ENCODE measurements around the gene BICD1. TPM values are rescaled to one million over a fixed set of nuclear protein-coding genes. Genes with fewer than 3 reads are reported as not detected.

The BICD1 gene
- total and polyA plus RNA-seq, 4 donors: 0.46 to 3.4 (median 1.1) TPM

- TF ChIP-seq GABPA (IDR thresholded peaks at IDR 0.05 in 1 of 2, conservative IDR thresholded peaks at IDR 0.05 in 1 of 2): no peak
- TF ChIP-seq, protein P1, sequence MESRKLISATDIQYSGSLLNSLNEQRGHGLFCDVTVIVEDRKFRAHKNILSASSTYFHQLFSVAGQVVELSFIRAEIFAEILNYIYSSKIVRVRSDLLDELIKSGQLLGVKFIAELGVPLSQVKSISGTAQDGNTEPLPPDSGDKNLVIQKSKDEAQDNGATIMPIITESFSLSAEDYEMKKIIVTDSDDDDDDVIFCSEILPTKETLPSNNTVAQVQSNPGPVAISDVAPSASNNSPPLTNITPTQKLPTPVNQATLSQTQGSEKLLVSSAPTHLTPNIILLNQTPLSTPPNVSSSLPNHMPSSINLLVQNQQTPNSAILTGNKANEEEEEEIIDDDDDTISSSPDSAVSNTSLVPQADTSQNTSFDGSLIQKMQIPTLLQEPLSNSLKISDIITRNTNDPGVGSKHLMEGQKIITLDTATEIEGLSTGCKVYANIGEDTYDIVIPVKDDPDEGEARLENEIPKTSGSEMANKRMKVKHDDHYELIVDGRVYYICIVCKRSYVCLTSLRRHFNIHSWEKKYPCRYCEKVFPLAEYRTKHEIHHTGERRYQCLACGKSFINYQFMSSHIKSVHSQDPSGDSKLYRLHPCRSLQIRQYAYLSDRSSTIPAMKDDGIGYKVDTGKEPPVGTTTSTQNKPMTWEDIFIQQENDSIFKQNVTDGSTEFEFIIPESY (IDR thresholded peaks at IDR 0.05): no peak
- no peak for TF ChIP-seq SP1 (IDR thresholded peaks at IDR 0.05)
- TF ChIP-seq, protein P2, sequence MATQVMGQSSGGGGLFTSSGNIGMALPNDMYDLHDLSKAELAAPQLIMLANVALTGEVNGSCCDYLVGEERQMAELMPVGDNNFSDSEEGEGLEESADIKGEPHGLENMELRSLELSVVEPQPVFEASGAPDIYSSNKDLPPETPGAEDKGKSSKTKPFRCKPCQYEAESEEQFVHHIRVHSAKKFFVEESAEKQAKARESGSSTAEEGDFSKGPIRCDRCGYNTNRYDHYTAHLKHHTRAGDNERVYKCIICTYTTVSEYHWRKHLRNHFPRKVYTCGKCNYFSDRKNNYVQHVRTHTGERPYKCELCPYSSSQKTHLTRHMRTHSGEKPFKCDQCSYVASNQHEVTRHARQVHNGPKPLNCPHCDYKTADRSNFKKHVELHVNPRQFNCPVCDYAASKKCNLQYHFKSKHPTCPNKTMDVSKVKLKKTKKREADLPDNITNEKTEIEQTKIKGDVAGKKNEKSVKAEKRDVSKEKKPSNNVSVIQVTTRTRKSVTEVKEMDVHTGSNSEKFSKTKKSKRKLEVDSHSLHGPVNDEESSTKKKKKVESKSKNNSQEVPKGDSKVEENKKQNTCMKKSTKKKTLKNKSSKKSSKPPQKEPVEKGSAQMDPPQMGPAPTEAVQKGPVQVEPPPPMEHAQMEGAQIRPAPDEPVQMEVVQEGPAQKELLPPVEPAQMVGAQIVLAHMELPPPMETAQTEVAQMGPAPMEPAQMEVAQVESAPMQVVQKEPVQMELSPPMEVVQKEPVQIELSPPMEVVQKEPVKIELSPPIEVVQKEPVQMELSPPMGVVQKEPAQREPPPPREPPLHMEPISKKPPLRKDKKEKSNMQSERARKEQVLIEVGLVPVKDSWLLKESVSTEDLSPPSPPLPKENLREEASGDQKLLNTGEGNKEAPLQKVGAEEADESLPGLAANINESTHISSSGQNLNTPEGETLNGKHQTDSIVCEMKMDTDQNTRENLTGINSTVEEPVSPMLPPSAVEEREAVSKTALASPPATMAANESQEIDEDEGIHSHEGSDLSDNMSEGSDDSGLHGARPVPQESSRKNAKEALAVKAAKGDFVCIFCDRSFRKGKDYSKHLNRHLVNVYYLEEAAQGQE (IDR thresholded peaks at IDR 0.05): no peak
- TF ChIP-seq TAF1 (conservative IDR thresholded peaks at IDR 0.05): no peak
- no peak for TF ChIP-seq HNF4A (conservative IDR thresholded peaks at IDR 0.05)
- TF ChIP-seq, protein P3, sequence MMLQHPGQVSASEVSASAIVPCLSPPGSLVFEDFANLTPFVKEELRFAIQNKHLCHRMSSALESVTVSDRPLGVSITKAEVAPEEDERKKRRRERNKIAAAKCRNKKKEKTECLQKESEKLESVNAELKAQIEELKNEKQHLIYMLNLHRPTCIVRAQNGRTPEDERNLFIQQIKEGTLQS (IDR thresholded peaks at IDR 0.05): no peak
- TF ChIP-seq, protein P4, sequence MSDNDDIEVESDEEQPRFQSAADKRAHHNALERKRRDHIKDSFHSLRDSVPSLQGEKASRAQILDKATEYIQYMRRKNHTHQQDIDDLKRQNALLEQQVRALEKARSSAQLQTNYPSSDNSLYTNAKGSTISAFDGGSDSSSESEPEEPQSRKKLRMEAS (IDR thresholded peaks at IDR 0.05): no peak
- TF ChIP-seq FOXA2 (IDR thresholded peaks at IDR 0.05): no peak
- TF ChIP-seq, protein P5, sequence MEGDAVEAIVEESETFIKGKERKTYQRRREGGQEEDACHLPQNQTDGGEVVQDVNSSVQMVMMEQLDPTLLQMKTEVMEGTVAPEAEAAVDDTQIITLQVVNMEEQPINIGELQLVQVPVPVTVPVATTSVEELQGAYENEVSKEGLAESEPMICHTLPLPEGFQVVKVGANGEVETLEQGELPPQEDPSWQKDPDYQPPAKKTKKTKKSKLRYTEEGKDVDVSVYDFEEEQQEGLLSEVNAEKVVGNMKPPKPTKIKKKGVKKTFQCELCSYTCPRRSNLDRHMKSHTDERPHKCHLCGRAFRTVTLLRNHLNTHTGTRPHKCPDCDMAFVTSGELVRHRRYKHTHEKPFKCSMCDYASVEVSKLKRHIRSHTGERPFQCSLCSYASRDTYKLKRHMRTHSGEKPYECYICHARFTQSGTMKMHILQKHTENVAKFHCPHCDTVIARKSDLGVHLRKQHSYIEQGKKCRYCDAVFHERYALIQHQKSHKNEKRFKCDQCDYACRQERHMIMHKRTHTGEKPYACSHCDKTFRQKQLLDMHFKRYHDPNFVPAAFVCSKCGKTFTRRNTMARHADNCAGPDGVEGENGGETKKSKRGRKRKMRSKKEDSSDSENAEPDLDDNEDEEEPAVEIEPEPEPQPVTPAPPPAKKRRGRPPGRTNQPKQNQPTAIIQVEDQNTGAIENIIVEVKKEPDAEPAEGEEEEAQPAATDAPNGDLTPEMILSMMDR (IDR thresholded peaks at IDR 0.05; ENCODE audit: low read depth, low read length, missing input control): no peak
- 88% methylated on average over 4 of the region's 4 CpGs for WGBS
- Histone ChIP-seq H3K9me3 (ENCODE audit: control insufficient read depth in 4 of 4, low read length in 3 of 4) (no peaks in the 10 kb centered on the region), H3K4me3 (ENCODE audit: low read depth in 1 of 3, low read length in 3 of 3) (no peak overlapping the region), H3K27ac (ENCODE audit: low read depth in 1 of 2, low read length in 2 of 2) (no peak overlapping the region), H3K9ac (ENCODE audit: low read depth in 1 of 2, low read length in 2 of 2) (no peak overlapping the region), H3K36me3 (ENCODE audit: control insufficient read depth in 4 of 4, insufficient read depth in 3 of 4, low read depth in 1 of 4, low read length in 3 of 4) (no peaks in the 10 kb centered on the region), H3K27me3 (ENCODE audit: control insufficient read depth in 4 of 4, insufficient read depth in 4 of 4, low read length in 3 of 4) (no peaks in the 10 kb centered on the region), H3K4me1 (ENCODE audit: control insufficient read depth in 4 of 4, insufficient read depth in 4 of 4, low read length in 3 of 4) (no peaks in the 10 kb centered on the region)
- no peak for DNase-seq (ENCODE audit: low spot score)
Observed at GRCh38 chr12:32336261-32336660, 229.6 kb downstream of the BICD1 start.

DNA sequence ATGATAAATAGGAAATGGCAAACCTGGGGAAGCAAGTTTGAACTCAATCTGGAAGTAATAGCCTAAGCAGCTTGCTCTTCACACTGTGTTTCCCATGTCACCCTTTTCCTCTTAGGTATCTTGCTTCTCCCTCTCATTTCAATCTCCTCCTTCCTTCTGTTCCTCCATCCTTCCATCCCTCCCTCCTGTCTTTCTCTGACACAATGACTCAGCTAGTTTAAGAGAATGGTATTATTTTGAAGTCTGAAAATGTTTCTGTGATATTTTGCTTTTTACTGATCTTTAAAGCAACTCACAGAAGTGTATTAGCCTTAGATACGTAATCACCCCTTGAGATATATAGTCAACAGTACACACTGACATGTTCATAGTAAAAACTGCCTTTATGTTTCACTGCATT, 236.8 kb downstream of the BICD1 start:
- Histone ChIP-seq H3K27ac (ENCODE audit: low read depth in 1 of 2, low read length in 2 of 2) (no peak overlapping the region), H3K27me3 (ENCODE audit: control insufficient read depth in 4 of 4, insufficient read depth in 4 of 4, low read length in 3 of 4) (no peaks in the 10 kb centered on the region), H3K9ac (ENCODE audit: low read depth in 1 of 2, low read length in 2 of 2) (no peak overlapping the region), H3K4me1 (ENCODE audit: control insufficient read depth in 4 of 4, insufficient read depth in 4 of 4, low read length in 3 of 4) (no peaks in the 10 kb centered on the region), H3K9me3 (ENCODE audit: control insufficient read depth in 4 of 4, low read length in 3 of 4) (no peaks in the 10 kb centered on the region), H3K36me3 (ENCODE audit: control insufficient read depth in 4 of 4, insufficient read depth in 3 of 4, low read depth in 1 of 4, low read length in 3 of 4) (no peaks in the 10 kb centered on the region), H3K4me3 (ENCODE audit: low read depth in 1 of 3, low read length in 3 of 3) (no peak overlapping the region)
- WGBS: 97% methylated on average over 1 of the region's 1 CpG
- DNase-seq (ENCODE audit: low spot score): no peak
- TF ChIP-seq RAD21 (IDR thresholded peaks at IDR 0.05) (no peak), FOXA1 (IDR thresholded peaks at IDR 0.05) (no peak), FOXA2 (IDR thresholded peaks at IDR 0.05) (no peak), NR2F2 (IDR thresholded peaks at IDR 0.05) (no peak), HNF4A (conservative IDR thresholded peaks at IDR 0.05) (no peak), YY1 (IDR thresholded peaks at IDR 0.05) (no peak), SP1 (IDR thresholded peaks at IDR 0.05) (no peak), HNF4G (IDR thresholded peaks at IDR 0.05) (no peak), TAF1 (conservative IDR thresholded peaks at IDR 0.05) (no peak), JUND (IDR thresholded peaks at IDR 0.05) (no peak), RXRA (IDR thresholded peaks at IDR 0.05) (no peak)
- TF ChIP-seq, protein P5 (IDR thresholded peaks at IDR 0.05; ENCODE audit: low read depth, low read length, missing input control): no peak
- TF ChIP-seq, protein P1 (IDR thresholded peaks at IDR 0.05): no peak
- TF ChIP-seq, protein P4 (IDR thresholded peaks at IDR 0.05): no peak
